ENCODE measurements around the gene ANK3. TPM values are rescaled to one million over a fixed set of nuclear protein-coding genes. Genes with fewer than 3 reads are reported as not detected.

Gene ANK3
- total and polyA plus RNA-seq, 2 donors from 2014 or later: 38.2 to 214 TPM

DNA sequence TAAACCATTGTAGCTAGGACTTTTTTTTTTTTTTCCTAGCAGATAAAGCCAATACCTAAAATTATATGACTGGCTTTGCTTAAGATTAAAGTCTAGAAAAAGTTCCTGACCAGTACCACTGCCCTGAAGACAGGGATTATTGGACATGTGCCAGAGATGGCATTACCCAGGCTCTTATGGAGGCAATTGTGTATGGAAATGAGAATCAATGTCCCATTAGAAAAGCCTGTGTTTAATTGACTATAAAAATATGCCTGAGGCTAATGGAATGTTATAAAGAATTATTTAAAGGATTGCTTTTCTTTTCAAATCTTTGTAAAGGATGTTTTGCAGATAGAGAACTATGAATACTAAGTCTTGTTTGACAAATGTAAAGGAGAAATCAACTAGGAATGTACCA, 196.7 kb downstream of the ANK3 start:
- no peak for FAIRE-seq
- Histone ChIP-seq H3K27ac (ENCODE audit: low read depth in 2 of 2, low read length in 2 of 2) (no peak overlapping the region), H3K9me3 (ENCODE audit: control insufficient read depth in 2 of 3, insufficient read depth in 1 of 3, low read length in 3 of 3) (no peaks in the 10 kb centered on the region), H3K27me3 (ENCODE audit: control insufficient read depth, insufficient read depth, low read length) (no peaks in the 10 kb centered on the region), H3K36me3 (ENCODE audit: control insufficient read depth in 2 of 3, insufficient read depth in 3 of 3, low read length in 3 of 3) (peaks cover 0 to 4% (median 0%) of the 10 kb centered on the region in 3 donors), H3K4me1 (ENCODE audit: control insufficient read depth in 2 of 3, insufficient read depth in 2 of 3, low read depth in 1 of 3, low read length in 3 of 3) (no peaks in the 10 kb centered on the region), H3K9ac (ENCODE audit: low read length in 3 of 3) (no peak overlapping the region), H3K4me3 (ENCODE audit: low read length in 3 of 3) (no peak overlapping the region)
- intact Hi-C loops (cut with DNase I): no loop called here
- TF ChIP-seq, protein P1, sequence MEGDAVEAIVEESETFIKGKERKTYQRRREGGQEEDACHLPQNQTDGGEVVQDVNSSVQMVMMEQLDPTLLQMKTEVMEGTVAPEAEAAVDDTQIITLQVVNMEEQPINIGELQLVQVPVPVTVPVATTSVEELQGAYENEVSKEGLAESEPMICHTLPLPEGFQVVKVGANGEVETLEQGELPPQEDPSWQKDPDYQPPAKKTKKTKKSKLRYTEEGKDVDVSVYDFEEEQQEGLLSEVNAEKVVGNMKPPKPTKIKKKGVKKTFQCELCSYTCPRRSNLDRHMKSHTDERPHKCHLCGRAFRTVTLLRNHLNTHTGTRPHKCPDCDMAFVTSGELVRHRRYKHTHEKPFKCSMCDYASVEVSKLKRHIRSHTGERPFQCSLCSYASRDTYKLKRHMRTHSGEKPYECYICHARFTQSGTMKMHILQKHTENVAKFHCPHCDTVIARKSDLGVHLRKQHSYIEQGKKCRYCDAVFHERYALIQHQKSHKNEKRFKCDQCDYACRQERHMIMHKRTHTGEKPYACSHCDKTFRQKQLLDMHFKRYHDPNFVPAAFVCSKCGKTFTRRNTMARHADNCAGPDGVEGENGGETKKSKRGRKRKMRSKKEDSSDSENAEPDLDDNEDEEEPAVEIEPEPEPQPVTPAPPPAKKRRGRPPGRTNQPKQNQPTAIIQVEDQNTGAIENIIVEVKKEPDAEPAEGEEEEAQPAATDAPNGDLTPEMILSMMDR (IDR thresholded peaks at IDR 0.05; ENCODE audit: borderline replicate concordance, extremely low read depth, insufficient read depth): no peak
- no peak for DNase-seq

GRCh38 chr10:60189861-60190475, 199.7 kb downstream of the ANK3 start:
- H3K4me1 ChIP-seq (ENCODE audit: control insufficient read depth in 2 of 3, insufficient read depth in 2 of 3, low read depth in 1 of 3, low read length in 3 of 3): no peaks in the 10 kb centered on the region
- intact Hi-C loops (cut with DNase I): no loop called here
- H3K27ac ChIP-seq (ENCODE audit: low read depth in 2 of 2, low read length in 2 of 2): no peak overlapping the region
- no peak overlapping the region for H3K4me3 ChIP-seq (ENCODE audit: low read length in 3 of 3)
- no peaks in the 10 kb centered on the region for H3K9me3 ChIP-seq (ENCODE audit: control insufficient read depth in 2 of 3, insufficient read depth in 1 of 3, low read length in 3 of 3)
- TF ChIP-seq, protein P1 (IDR thresholded peaks at IDR 0.05; ENCODE audit: borderline replicate concordance, extremely low read depth, insufficient read depth): no peak
- peaks cover 0 to 5% (median 0%) of the 10 kb centered on the region in 3 donors for H3K36me3 ChIP-seq (ENCODE audit: control insufficient read depth in 2 of 3, insufficient read depth in 3 of 3, low read length in 3 of 3)
- H3K27me3 ChIP-seq (ENCODE audit: control insufficient read depth, insufficient read depth, low read length): no peaks in the 10 kb centered on the region
- FAIRE-seq (no peak), DNase-seq (no peak)
- H3K9ac ChIP-seq (ENCODE audit: low read length in 3 of 3): no peak overlapping the region

- no peaks in the 10 kb centered on the region for H3K27me3 ChIP-seq (ENCODE audit: control insufficient read depth, insufficient read depth, low read length)
- no peak overlapping the region for H3K9ac ChIP-seq (ENCODE audit: low read length in 3 of 3)
- H3K4me3 ChIP-seq (ENCODE audit: low read length in 3 of 3): no peak overlapping the region
- H3K9me3 ChIP-seq (ENCODE audit: control insufficient read depth in 2 of 3, insufficient read depth in 1 of 3, low read length in 3 of 3): no peaks in the 10 kb centered on the region
- DNase-seq (no peak), FAIRE-seq (no peak)
- H3K27ac ChIP-seq (ENCODE audit: low read depth in 2 of 2, low read length in 2 of 2): no peak overlapping the region
- TF ChIP-seq, protein P1 (IDR thresholded peaks at IDR 0.05; ENCODE audit: borderline replicate concordance, extremely low read depth, insufficient read depth): no peak
- peaks cover 0 to 5% (median 0%) of the 10 kb centered on the region in 3 donors for H3K36me3 ChIP-seq (ENCODE audit: control insufficient read depth in 2 of 3, insufficient read depth in 3 of 3, low read length in 3 of 3)
- intact Hi-C loops (cut with DNase I): no loop called here
- no peaks in the 10 kb centered on the region for H3K4me1 ChIP-seq (ENCODE audit: control insufficient read depth in 2 of 3, insufficient read depth in 2 of 3, low read depth in 1 of 3, low read length in 3 of 3)
Observed at GRCh38 chr10:60188548-60188947, 201.1 kb downstream of the ANK3 start.

DNA sequence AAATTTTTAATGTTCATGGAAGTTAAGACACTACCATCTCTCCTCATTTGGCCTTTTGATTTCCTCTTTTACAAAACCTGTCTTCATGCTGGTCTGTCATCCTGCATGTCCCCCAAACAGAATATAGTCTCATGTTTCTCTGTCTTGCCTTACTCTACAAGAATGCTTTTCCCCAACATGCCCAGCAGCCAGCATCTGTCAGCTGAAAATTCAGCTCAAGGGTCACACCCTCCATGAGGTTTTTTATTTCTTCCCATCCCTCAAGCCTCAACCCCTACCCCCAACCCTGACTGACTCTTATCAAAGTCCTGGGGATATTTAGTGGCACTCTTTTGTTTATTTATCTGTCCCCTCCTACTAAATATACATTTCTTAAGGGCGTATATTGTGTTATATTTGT, 202.0 kb downstream of the ANK3 start:
- Histone ChIP-seq H3K9ac (ENCODE audit: low read length in 3 of 3) (no peak overlapping the region), H3K36me3 (ENCODE audit: control insufficient read depth in 2 of 3, insufficient read depth in 3 of 3, low read length in 3 of 3) (peaks cover 0 to 5% (median 0%) of the 10 kb centered on the region in 3 donors), H3K4me1 (ENCODE audit: control insufficient read depth in 2 of 3, insufficient read depth in 2 of 3, low read depth in 1 of 3, low read length in 3 of 3) (no peaks in the 10 kb centered on the region), H3K27me3 (ENCODE audit: control insufficient read depth, insufficient read depth, low read length) (no peaks in the 10 kb centered on the region), H3K27ac (ENCODE audit: low read depth in 2 of 2, low read length in 2 of 2) (no peak overlapping the region), H3K9me3 (ENCODE audit: control insufficient read depth in 2 of 3, insufficient read depth in 1 of 3, low read length in 3 of 3) (no peaks in the 10 kb centered on the region), H3K4me3 (ENCODE audit: low read length in 3 of 3) (no peak overlapping the region)
- intact Hi-C loops (cut with DNase I): no loop called here
- TF ChIP-seq, protein P1 (IDR thresholded peaks at IDR 0.05; ENCODE audit: borderline replicate concordance, extremely low read depth, insufficient read depth): no peak
- FAIRE-seq: no peak
- DNase-seq: no peak

Measured in kidney (tissue), 14 donors.